Prostate gland (tissue), 2 donors: ENCODE data around the gene AMZ2.
"Not testable (repeated sequence)": the region's sequence is repeated elsewhere in the genome, so short reads cannot be mapped to it uniquely, and the experiment has no call there.

Experiments used
- POLR2AphosphoS5 ChIP-seq: sonication (generic); formaldehyde crosslinking; IDR thresholded peaks from one replicate; pipeline ENCODE4 v1.6.1; 2017; ENCODE audit warnings: antibody characterized with exemption
- TF ChIP-seq, protein P1 (sequence below), 4 experiments: fragments of 200-600 bp in 2 of 4; fragments of 450-650 bp in 2 of 4; sonication (generic) in 2 of 4; IDR thresholded peaks; 1 replicate in 3 of 4; 2 replicates in 1 of 4; pipeline ENCODE4 v1.5.1; 2016 to 2019; ENCODE audit warnings: antibody characterized with exemption in 4 of 4, mild to moderate bottlenecking in 2 of 4, moderate library complexity in 2 of 4

DNA sequence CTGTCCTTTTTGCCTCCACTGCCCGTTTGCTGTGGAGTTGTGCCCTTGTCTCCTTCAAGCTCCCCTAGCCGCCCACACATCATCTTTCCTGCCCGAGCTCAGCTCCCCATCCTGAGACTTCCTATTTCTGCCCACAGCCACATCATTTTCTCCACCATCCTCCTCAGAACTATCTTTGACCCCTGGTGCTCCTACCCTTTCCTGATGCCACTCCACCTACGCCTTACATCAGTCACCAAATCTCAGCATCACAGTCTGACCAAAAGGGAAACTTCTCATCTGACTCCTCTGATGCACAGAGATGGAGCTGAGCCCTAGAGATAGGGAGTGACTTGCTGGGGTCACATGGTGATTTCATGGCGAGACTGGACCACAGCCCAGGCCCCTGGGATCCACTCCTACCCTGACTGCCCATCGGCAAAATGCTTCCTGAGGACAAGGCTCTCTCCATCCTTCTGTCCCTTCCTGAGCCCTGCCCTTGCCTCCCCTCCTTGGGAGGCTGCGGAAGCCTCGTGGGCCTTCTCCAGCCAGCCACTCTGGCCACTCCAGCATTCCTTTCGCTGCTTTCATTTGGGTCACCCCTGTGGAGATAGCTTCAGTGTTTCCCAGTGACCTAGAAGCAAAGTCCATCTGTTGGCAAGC is 19.7 kb upstream of the AMZ2 start:
- TF ChIP-seq, protein P1, sequence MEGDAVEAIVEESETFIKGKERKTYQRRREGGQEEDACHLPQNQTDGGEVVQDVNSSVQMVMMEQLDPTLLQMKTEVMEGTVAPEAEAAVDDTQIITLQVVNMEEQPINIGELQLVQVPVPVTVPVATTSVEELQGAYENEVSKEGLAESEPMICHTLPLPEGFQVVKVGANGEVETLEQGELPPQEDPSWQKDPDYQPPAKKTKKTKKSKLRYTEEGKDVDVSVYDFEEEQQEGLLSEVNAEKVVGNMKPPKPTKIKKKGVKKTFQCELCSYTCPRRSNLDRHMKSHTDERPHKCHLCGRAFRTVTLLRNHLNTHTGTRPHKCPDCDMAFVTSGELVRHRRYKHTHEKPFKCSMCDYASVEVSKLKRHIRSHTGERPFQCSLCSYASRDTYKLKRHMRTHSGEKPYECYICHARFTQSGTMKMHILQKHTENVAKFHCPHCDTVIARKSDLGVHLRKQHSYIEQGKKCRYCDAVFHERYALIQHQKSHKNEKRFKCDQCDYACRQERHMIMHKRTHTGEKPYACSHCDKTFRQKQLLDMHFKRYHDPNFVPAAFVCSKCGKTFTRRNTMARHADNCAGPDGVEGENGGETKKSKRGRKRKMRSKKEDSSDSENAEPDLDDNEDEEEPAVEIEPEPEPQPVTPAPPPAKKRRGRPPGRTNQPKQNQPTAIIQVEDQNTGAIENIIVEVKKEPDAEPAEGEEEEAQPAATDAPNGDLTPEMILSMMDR (IDR thresholded peaks at IDR 0.05): not testable (repeated sequence)
- not testable (repeated sequence) for TF ChIP-seq POLR2AphosphoS5
